HepG2 (cell line): ENCODE results near the gene TECPR1. TPM values are rescaled to one million over a fixed set of nuclear protein-coding genes. Genes with fewer than 3 reads are reported as not detected.

Experiments used
- ATAC-seq: fragments of 200-7000 bp; cut with Tn5 transposase; 3 replicates; pipeline ENCODE4 v1.9.1; 2020; ENCODE audit warnings: mild to moderate bottlenecking, moderate library complexity
- BruUV-seq: library from RNA; stranded (reverse); fragments of 400-500 nt; replicated peaks from 2 replicates; lab custom pipeline; 2021; lab: Mats Ljungman, UMichigan
- CTCF ChIA-PET: fragments of 300-600 bp; formaldehyde crosslinking; extraction: SDS; loops from one replicate; lab custom pipeline; 2021; ENCODE audit warnings: low total read pairs, inconsistent platforms, low intra/inter-chr PET ratio; lab: Yijun Ruan, JAX
- POLR2A ChIA-PET: fragments of 350-600 bp; sonication (Branson Sonifier 250); formaldehyde crosslinking; loops from one replicate; lab custom pipeline; 2020; ENCODE audit warnings: antibody characterized with exemption, inconsistent platforms; lab: Yijun Ruan, JAX
- DNase-seq: peaks from one replicate; pipeline ENCODE4 v3.0.0-alpha.2; 2015; ENCODE audit warnings: low spot score
- FAIRE-seq: peaks from 3 replicates; lab custom pipeline; 2011; peaks lifted over from hg19 to GRCh38; lab: Jason Lieb, UNC
- H2AFZ ChIP-seq: one replicate; pipeline ENCODE4 v1.6.1; 2011; ENCODE audit warnings: low read length, inconsistent platforms
- H3K27ac ChIP-seq: fragments of 300-600 bp; 3 replicates; pipeline ENCODE4 v1.8.0; 2011; ENCODE audit warnings: mixed run types, mild to moderate bottlenecking, mixed read lengths, low read length, inconsistent platforms; ENCODE audit not compliant: insufficient read depth; ENCODE audit errors: extremely low read length
- H3K27me3 ChIP-seq, 2 experiments: fragments of 200-600 bp in 1 of 2; 2 replicates in 1 of 2; 3 replicates in 1 of 2; pipeline versions ENCODE4 v1.6.0 to v1.8.0; 2011; ENCODE audit warnings: low read length in 2 of 2, mild to moderate bottlenecking in 2 of 2, moderate library complexity in 2 of 2, inconsistent platforms in 1 of 2; ENCODE audit not compliant: insufficient read depth in 2 of 2, control insufficient read depth in 1 of 2
- H3K36me3 ChIP-seq, 2 experiments: fragments of 200-600 bp in 1 of 2; replicated peaks in 1 of 2; 2 replicates in 1 of 2; 3 replicates in 1 of 2; pipeline versions ENCODE4 v1.5.1 to v1.8.0; 2011; ENCODE audit warnings: low read length in 2 of 2, inconsistent platforms in 1 of 2; ENCODE audit not compliant: insufficient read depth in 2 of 2, control insufficient read depth in 1 of 2
- H3K4me1 ChIP-seq: 2 replicates; pipeline ENCODE4 v1.5.1; 2012; ENCODE audit warnings: low read length, inconsistent platforms; ENCODE audit not compliant: insufficient read depth
- H3K4me2 ChIP-seq: 2 replicates; pipeline ENCODE4 v1.6.0; 2011; ENCODE audit warnings: low read depth, low read length, inconsistent platforms
- H3K4me3 ChIP-seq, 3 experiments: fragments of 200-600 bp in 1 of 3; sonication (generic), shearing (Covaris generic) in 1 of 3; replicated peaks in 1 of 3; 2 replicates each; pipeline ENCODE4 v1.5.1; 2011 to 2016; ENCODE audit warnings: low read length in 3 of 3, inconsistent platforms in 2 of 3, low read depth in 2 of 3, mild to moderate bottlenecking in 2 of 3, control low read depth in 1 of 3, mixed read lengths in 1 of 3; ENCODE audit not compliant: insufficient read depth in 1 of 3
- H3K79me2 ChIP-seq: one replicate; pipeline ENCODE4 v1.6.1; 2011; ENCODE audit warnings: low read length, inconsistent platforms; ENCODE audit not compliant: insufficient read depth
- H3K9ac ChIP-seq: 2 replicates; pipeline ENCODE4 v1.6.0; 2011; ENCODE audit warnings: mild to moderate bottlenecking, low read depth, low read length, inconsistent platforms; ENCODE audit not compliant: insufficient read depth
- H3K9me3 ChIP-seq: 2 replicates; pipeline ENCODE4 v1.5.1; 2012; ENCODE audit warnings: mild to moderate bottlenecking, low read length
- H4K20me1 ChIP-seq: 2 replicates; pipeline ENCODE4 v1.6.0; 2011; ENCODE audit warnings: inconsistent platforms, mild to moderate bottlenecking, low read length, moderate library complexity; ENCODE audit not compliant: insufficient read depth
- DMAP1 ChIP-seq: IDR thresholded peaks from 2 replicates; pipeline ENCODE4 v1.6.1; 2016
- DPF2 ChIP-seq: sonication (generic); formaldehyde crosslinking; IDR thresholded peaks from 2 replicates; pipeline ENCODE4 v1.4.0; 2020; ENCODE audit warnings: mild to moderate bottlenecking, low read depth, missing genetic modification reagents, borderline replicate concordance
- FOSL1 ChIP-seq: sonication (generic); formaldehyde crosslinking; IDR thresholded peaks from 2 replicates; pipeline ENCODE4 v1.9.0; 2021; ENCODE audit warnings: missing genetic modification reagents, borderline replicate concordance
- HCFC1 ChIP-seq: fragments of 150-350 bp; IDR thresholded peaks from 2 replicates; pipeline ENCODE4 v1.6.1; 2014; ENCODE audit warnings: low read depth, low read length
- NCOA5 ChIP-seq: sonication (generic); formaldehyde crosslinking; IDR thresholded peaks from 2 replicates; pipeline ENCODE4 v1.4.0; 2020; ENCODE audit warnings: missing genetic modification reagents
- SMARCE1 ChIP-seq: fragments of 450-650 bp; IDR thresholded peaks from 2 replicates; pipeline ENCODE4 v1.6.1; 2017; ENCODE audit warnings: borderline replicate concordance
- SOX13 ChIP-seq, 3 experiments: fragments of 450-650 bp in 1 of 3; sonication (generic) in 1 of 3; formaldehyde crosslinking in 1 of 3; IDR thresholded peaks in 2 of 3; conservative IDR thresholded peaks in 1 of 3; 2 replicates each; pipeline versions ENCODE4 v1.5.0 to v1.6.1; 2016 to 2020; ENCODE audit warnings: antibody characterized with exemption in 1 of 3, mild to moderate bottlenecking in 1 of 3, missing compliant biosample characterization in 1 of 3, missing genetic modification reagents in 1 of 3, moderate library complexity in 1 of 3
- SRF ChIP-seq: IDR thresholded peaks from 2 replicates; pipeline ENCODE4 v1.6.1; 2011; ENCODE audit warnings: mild to moderate bottlenecking, low read depth, low read length, moderate library complexity
- ZNF331 ChIP-seq: sonication (generic); formaldehyde crosslinking; IDR thresholded peaks from 2 replicates; pipeline ENCODE4 v1.4.0; 2020; ENCODE audit warnings: missing genetic modification reagents
- WGBS: methylation state at CpG from one replicate; pipeline ENCODE4 v1.1.6; 2017; ENCODE audit warnings: low lambda C conversion rate; 5-methylcytosine and 5-hydroxymethylcytosine counted together
- in situ Hi-C: cut with HindIII; loops from 2 replicates; pipeline ENCODE4 v1.10.0; 2017; ENCODE audit warnings: low pct_unique_long_range_greater_than_20kb; ENCODE audit not compliant: extremely low pct_ligation_motif_present
- intact Hi-C: fragments of 100-400 bp; cut with micrococcal nuclease; formaldehyde crosslinking; loops from one replicate; pipeline ENCODE4 v1.10.0; 2022; ENCODE audit not compliant: unreplicated experiment
- polyA plus RNA-seq, 8 experiments: library from polyadenylated mRNA; depleted of rRNA in 3 of 8; stranded (reverse) in 7 of 8; unstranded in 1 of 8; fragments of >200 nt; fragmentation: Illumina TruSeq in 4 of 8; extraction: Trizol in 4 of 8; gene quantifications; 2 replicates each; pipeline versions ENCODE4 v1.2.1 to v1.2.3, GENCODE V29; 2011 to 2016; ENCODE audit warnings: low read depth in 4 of 8, missing spikeins in 1 of 8, mixed read lengths in 1 of 8; ENCODE audit not compliant: insufficient read depth in 1 of 8
- total RNA-seq, 5 experiments: library from RNA; depleted of rRNA; stranded (reverse); fragments of >200 nt; fragmentation: Illumina TruSeq; extraction: Trizol; gene quantifications; 2 replicates each; pipeline ENCODE4 v1.2.3, GENCODE V29; 2016; ENCODE audit warnings: low read depth in 1 of 5
- TF ChIP-seq, protein P1 (sequence below): sonication (generic); formaldehyde crosslinking; IDR thresholded peaks from 2 replicates; pipeline ENCODE4 v1.4.0; 2020; ENCODE audit warnings: missing genetic modification reagents, borderline replicate concordance

Gene TECPR1
- total and polyA plus RNA-seq, 2 of the 13 experiments (the other 11 are each of a cell fraction or from before 2014, with no cell fraction given) = 2.3 to 6.3 TPM

DNA sequence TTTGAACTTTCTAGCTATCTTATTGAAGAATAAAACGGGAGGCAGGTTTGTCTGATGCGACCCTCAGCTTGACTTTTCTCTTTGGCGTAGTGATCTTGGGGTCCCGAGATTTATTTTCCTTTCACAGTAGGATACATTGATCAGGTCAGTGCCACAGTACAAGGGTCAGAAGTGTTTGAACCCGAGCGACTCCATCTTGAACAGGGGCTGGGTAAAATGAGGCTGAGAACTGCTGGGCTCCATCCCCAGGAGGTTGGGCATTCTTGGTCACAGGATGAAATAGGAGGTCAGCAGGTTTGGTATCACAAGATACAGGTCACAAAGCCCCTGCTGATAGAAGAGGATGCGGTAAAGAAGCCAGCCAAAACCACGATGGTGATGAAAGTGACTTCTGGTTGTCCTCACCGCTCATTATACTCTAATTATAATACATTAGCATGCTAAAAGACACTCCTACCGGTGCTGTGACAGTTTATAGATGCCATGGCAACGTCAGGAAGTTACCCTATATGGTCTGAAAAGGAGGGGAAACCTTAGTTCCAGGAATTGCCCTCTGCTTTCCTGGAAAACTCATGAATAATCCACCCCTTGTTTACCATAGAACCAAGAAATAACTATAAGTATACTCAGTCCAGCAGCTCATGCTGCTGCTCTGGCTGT is 3.0 kb upstream of the TECPR1 start:
- no peak overlapping the region for H3K9ac ChIP-seq
- TF ChIP-seq FOSL1 (CRISPR knock-in tag) (no peak), HCFC1 (no peak), ZNF331 (no peak), SMARCE1 (no peak), SRF (peak; percentile 48; the same call in 1 of the 2 replicates), SOX13 (IDR thresholded peaks at IDR 0.05) (no peak), SOX13 (CRISPR knock-in tag; conservative IDR thresholded peaks at IDR 0.05 in 1 of 2, IDR thresholded peaks at IDR 0.05 in 1 of 2) (no peak), DPF2 (CRISPR knock-in tag) (no peak)
- TF ChIP-seq, all 625 proteins: peak for 1
- intact Hi-C loops (no loop called here), in situ Hi-C loops (no loop called here)
- TSS peak; percentile 33 for BruUV-seq
- 88% methylated on average over 11 of the region's 11 CpGs for WGBS
- ChIA-PET CTCF (no interaction called here), POLR2A (no interaction called here)
- ATAC-seq (no peak), DNase-seq (no peak), FAIRE-seq (no peak)
- Histone ChIP-seq H3K4me3 (no peak overlapping the region), H3K4me1 (peaks cover 31% of the 10 kb centered on the region), H3K4me2 (no peak overlapping the region), H3K27me3 (no peaks in the 10 kb centered on the region; a peak in 1 of 5 replicates), H3K36me3 (peaks cover 1 to 6% of the 10 kb centered on the region in 2 experiments; a peak in 2 of 5 replicates), H3K9me3 (no peaks in the 10 kb centered on the region), H2AFZ (no peak overlapping the region), H4K20me1 (no peaks in the 10 kb centered on the region), H3K79me2 (peaks cover 21% of the 10 kb centered on the region), H3K27ac (no peak overlapping the region)

DNA sequence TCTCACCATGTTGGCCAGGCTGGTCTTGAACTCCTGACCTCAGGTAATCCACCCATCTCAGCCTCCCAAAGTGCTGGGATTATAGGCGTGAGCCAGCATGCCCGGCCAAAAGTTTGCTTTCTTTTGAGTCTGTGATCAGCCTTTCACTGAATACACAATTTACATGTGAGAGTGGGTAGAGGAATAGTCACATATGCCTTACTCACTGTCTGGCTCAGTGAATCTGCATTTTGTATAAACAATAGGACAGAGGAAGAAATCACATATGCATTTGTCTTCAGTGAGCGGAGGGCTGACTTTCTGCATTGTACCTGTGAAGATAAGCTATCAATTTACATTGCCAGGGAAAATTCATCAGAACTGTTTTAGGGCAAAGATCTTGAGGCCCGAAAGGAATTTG is 2.5 kb upstream of the TECPR1 start:
- Histone ChIP-seq H3K9me3 (no peaks in the 10 kb centered on the region), H3K4me3 (no peak overlapping the region), H3K36me3 (peaks cover 1 to 6% of the 10 kb centered on the region in 2 experiments; a peak in 2 of 5 replicates), H3K9ac (no peak overlapping the region), H3K27ac (no peak overlapping the region), H3K27me3 (no peaks in the 10 kb centered on the region; a peak in 1 of 5 replicates), H3K4me1 (peaks cover 31% of the 10 kb centered on the region), H4K20me1 (no peaks in the 10 kb centered on the region), H3K4me2 (no peak overlapping the region), H3K79me2 (peaks cover 21% of the 10 kb centered on the region), H2AFZ (no peak overlapping the region)
- WGBS = 95% methylated on average over 4 of the region's 4 CpGs
- FAIRE-seq = no peak
- no peak for ATAC-seq
- intact Hi-C loops = no loop called here
- DNase-seq = no peak
- TF ChIP-seq, protein P1, sequence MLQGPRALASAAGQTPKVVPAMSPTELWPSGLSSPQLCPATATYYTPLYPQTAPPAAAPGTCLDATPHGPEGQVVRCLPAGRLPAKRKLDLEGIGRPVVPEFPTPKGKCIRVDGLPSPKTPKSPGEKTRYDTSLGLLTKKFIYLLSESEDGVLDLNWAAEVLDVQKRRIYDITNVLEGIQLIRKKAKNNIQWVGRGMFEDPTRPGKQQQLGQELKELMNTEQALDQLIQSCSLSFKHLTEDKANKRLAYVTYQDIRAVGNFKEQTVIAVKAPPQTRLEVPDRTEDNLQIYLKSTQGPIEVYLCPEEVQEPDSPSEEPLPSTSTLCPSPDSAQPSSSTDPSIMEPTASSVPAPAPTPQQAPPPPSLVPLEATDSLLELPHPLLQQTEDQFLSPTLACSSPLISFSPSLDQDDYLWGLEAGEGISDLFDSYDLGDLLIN (CRISPR knock-in tag) = no peak
- no peak for TF ChIP-seq DMAP1 (CRISPR knock-in tag)
- no peak for TF ChIP-seq NCOA5 (CRISPR knock-in tag)
- ChIA-PET CTCF (no interaction called here), POLR2A (no interaction called here)
- in situ Hi-C loops = no loop called here
- BruUV-seq = no TSS peak
